Left cardiac atrium (tissue), 4 donors: Measurements from ENCODE around the gene COBL. TPM values are rescaled to one million over a fixed set of nuclear protein-coding genes. Genes with fewer than 3 reads are reported as not detected.

Experiments
- ATAC-seq, 2 donors: fragments of 200-7000 bp; cut with Tn5 transposase; one replicate each; pipeline ENCODE4 v1.9.1; 2020; ENCODE audit warnings: mild to moderate bottlenecking in 2 of 2, moderate library complexity in 2 of 2
- DNase-seq: peaks from one replicate; pipeline ENCODE4 v3.0.0-alpha.2; 2020
- intact Hi-C, 2 donors: fragments of 100-400 bp; cut with DNase I; formaldehyde crosslinking; loops; one replicate each; pipeline versions ENCODE4 v1.14.1 to v1.15.1; 2022 to 2023
- total RNA-seq, 2 donors: library from RNA; stranded (reverse); fragmentation: NEBNext Ultra II Directional; extraction: Animal tissue kit (Norgen Biotek cat#: 25700); gene quantifications; one replicate each; pipeline ENCODE4 v1.2.1, GENCODE V29; 2021
- donor health status: DM: no; HTN: yes; CAD: no.
- donor health status: DM: no; HTN: yes; CAD: no; lungs with severe emphysema.
- donor health status: DM: yes; HTN: yes; CAD: no.
- donor health status: Dilated cardiomyopathy.

Gene COBL
- total RNA-seq, 2 donors from 2014 or later = 28.1 to 36.0 TPM

DNA sequence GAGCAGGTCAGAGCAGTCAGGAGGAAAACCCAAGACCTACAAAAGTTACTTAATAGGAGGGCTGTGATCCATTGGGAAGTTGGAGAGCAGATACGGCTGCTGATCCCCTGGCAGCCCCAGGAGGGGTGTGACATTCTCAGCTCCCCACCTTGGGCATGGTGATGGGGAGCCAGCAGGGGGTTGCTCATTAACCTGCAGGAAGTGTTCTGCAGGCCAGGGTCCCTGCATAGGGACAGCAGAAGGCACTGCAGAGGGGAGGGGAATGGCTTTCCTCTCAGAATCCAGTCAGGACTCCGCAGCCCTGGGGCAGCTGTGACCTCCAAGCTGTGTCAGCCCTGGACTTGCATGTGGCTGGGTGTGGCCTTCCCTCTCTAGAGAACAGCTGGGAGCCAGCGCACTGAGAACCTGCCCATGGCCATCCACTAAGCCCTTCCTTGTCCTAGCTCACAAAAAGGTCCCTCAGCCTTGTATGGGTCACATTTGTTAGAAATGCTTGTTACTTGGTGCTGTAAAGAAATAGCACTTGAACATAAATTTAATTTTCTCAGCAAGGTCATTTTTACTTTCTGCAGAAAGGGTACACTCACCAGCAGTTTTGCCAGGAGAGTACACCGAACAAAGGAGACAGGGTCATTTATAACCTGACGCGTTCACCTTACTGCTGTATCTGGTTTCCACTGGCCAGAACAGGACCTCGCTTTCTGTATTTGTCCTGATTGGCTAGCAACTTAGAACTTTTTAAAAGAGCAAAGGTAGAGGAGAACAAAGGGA lies 169.6 kb downstream of the COBL start:
- DNase-seq (no peak), ATAC-seq (no peak)
- intact Hi-C loops = loop anchor here in 1 of 2 donors (5.0 to 10.0 kb wide), 2 partner anchors 532 to 675 kb away; no protein-coding TSS in a partner anchor

DNA sequence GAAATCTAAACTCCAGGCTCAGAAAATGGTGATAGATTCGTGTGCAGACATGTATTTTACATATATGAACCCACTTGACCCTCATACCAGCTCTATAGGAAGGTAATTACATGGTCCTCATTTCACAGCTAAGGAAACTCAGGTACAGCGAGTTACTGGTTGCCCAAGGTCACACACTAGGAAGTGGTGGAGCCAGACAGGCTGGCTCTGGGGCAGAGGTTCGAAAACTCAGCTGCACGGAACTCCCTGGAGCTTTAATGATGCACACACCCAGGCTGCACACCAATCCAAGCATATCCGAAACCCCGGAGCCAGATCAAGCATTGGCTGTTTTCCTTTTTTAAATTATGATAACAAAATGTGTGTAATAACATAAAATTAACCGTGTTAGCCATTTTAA lies 172.4 kb downstream of the COBL start:
- ATAC-seq = no peak
- no peak for DNase-seq
- intact Hi-C loops = loop anchor here (5.0 to 10.0 kb wide), 5 partner anchors 72 to 677 kb away; no protein-coding TSS in a partner anchor

DNA sequence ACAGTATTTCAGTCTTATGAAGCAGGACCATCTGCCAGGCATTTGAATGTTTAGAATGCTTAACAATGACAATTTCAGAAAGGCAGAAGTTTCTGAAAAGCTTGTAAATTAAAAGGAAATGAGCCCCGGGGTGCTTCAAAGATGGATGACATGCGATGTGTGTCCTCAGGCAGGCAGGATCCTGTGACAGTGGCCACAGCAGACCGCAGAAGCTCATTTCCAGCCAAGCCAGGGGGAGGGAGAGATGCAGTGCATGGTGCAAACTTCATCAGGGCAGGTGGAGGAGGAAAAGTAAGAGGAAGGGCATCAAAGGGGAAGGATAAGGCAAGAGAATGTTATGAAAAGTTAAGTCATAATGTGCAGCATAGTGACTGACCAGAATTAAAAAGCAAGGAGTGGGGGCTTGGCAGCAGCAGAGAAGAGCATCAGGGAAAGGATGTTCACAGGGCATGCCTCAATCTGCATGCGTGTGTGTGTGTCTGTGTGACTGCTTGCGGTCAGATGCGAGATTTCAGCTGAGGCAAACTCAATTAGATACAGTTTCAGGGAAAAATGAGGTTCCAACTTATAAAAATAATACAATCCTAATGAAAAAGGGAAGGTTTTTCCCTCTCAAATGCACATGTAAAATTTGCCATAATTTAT lies 173.7 kb downstream of the COBL start:
- ATAC-seq = no peak
- intact Hi-C loops = loop anchor here (5.0 to 10.0 kb wide), 5 partner anchors 71 to 676 kb away; no protein-coding TSS in a partner anchor
- DNase-seq = no peak

DNA sequence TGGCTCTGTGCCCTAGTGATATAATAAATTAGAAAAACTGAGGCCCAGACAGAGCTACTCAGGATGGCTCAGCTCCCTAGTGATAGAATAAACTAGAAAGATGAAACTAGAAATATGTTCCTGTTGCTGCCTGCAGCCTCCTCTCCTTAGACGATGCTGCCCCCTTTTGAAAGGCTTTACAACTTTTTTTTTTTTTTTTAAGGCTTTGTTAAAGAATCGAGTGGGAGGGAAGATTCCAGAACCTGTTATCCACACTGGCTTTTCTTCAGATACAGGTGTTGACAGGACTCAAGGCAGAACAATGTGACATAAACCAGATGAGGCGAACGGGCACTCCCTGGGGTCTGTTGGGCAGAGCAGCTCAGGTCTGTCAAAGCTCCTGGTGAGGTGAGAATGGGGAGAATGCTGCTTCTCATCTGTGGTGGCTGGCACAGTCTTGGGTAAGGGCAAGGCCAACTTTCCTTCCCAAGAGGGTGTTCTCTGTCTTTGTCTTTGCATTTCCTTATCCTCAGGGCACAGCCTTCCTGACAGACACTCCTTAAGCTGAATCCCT lies 175.1 kb downstream of the COBL start:
- intact Hi-C loops = loop anchor here (5.0 to 10.0 kb wide), 5 partner anchors 69 to 674 kb away; no protein-coding TSS in a partner anchor
- no peak for DNase-seq
- ATAC-seq = peak; percentile 50 to 78

- intact Hi-C loops = loop anchor here (5.0 to 10.0 kb wide), 5 partner anchors 68 to 673 kb away; no protein-coding TSS in a partner anchor
- no peak for DNase-seq
Observed at GRCh38 chr7:51140199-51141164, 176.1 kb downstream of the COBL start.

GRCh38 chr7:51139796-51140195 lies 176.8 kb downstream of the COBL start:
- ATAC-seq = peak in 1 of 2 donors; percentile 14
- DNase-seq = no peak
- intact Hi-C loops = loop anchor here (5.0 to 10.0 kb wide), 6 partner anchors 67 to 672 kb away; no protein-coding TSS in a partner anchor

More at GRCh38 chr7:51140199-51141164, 176.1 kb downstream of the COBL start:
- peak in 1 of 2 donors; percentile 73 for ATAC-seq

DNA sequence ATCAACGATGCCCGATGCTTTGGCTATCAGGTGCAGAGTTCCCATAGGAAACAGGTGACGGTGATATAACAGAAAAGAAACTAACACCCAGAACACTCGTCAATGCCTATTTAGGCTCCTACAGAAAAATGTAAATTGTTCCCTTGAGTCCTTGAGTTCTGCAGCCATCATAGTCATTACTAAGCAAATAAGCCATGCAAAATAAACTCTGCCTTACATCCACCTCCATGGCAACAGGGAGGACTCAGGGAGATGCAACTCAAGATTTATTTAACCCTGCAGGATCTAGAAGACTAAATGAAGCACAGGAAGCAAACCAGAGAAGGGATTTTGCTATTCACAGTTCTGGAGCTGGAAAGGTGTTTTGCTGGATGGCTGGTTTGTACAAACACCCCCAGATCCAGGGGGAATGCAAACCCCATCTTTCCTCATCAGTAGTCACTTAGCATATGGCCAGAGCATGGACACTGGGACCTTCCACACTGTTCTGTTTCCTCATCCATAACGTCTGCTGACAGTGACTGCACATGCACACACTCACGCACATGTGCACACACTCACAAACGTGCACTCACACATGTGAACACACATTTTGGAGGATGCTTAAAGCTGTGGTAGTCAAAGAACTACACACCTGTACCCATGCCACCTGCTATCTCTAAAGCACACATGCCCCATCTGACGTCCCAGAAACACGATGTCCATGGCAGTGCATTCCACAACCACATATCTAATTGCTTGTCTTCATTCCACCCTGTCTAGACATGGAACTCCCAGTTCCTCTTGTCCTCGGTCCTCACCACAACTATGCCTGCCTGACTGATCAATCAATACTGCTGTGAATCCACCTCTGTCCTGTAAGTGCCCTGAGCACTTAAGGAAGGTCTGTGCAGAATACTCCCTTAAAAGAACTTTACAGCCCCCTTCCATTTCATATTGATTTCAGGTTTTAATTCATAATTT lies 178.2 kb downstream of the COBL start:
- intact Hi-C loops = loop anchor here in 1 of 2 donors (10.0 kb wide), 1 partner anchor 344 kb away; no protein-coding TSS in a partner anchor
- ATAC-seq = no peak
- DNase-seq = no peak

- no peak for DNase-seq
- intact Hi-C loops = loop anchor here in 1 of 2 donors (10.0 kb wide), 1 partner anchor 341 kb away; no protein-coding TSS in a partner anchor
- no peak for ATAC-seq
Observed at GRCh38 chr7:51135576-51135975, 181.0 kb downstream of the COBL start.

- intact Hi-C loops = loop anchor here in 1 of 2 donors (10.0 kb wide), 1 partner anchor 339 kb away; no protein-coding TSS in a partner anchor
- DNase-seq = no peak
- no peak for ATAC-seq
Observed at GRCh38 chr7:51134013-51134441, 182.6 kb downstream of the COBL start.

- DNase-seq = no peak
- intact Hi-C loops = loop anchor here in 1 of 2 donors (10.0 kb wide), 1 partner anchor 338 kb away; no protein-coding TSS in a partner anchor
- ATAC-seq = no peak
Observed at GRCh38 chr7:51132661-51133060, 183.9 kb downstream of the COBL start.

- intact Hi-C loops = loop anchor here in 1 of 2 donors (10.0 kb wide), 2 partner anchors 55 to 335 kb away; no protein-coding TSS in a partner anchor
- no peak for DNase-seq
Observed at GRCh38 chr7:51129527-51130472, 186.8 kb downstream of the COBL start.

GRCh38 chr7:51128545-51129435 lies 187.8 kb downstream of the COBL start:
- intact Hi-C loops = loop anchor here in 1 of 2 donors (10.0 kb wide), 1 partner anchor 54 kb away; no protein-coding TSS in a partner anchor
- ATAC-seq (no peak), DNase-seq (no peak)

More at GRCh38 chr7:51129527-51130472, 186.8 kb downstream of the COBL start:
- no peak for ATAC-seq

DNA sequence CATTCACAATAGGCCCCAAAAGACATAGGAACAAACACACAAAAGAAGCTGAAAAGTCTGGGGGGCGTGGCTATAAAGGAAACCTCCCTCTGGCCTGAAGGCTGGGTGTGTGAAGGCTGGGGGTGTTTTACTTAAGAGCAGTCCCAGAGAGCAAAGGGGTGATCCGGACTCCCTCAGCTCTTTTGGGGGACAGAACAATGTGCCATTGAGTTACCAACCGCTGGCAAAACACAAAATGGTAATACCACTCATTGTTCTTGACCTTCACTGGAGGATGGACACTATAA lies 189.0 kb downstream of the COBL start:
- intact Hi-C loops = loop anchor here in 1 of 2 donors (10.0 kb wide), 1 partner anchor 53 kb away; no protein-coding TSS in a partner anchor
- DNase-seq (no peak), ATAC-seq (no peak)

DNA sequence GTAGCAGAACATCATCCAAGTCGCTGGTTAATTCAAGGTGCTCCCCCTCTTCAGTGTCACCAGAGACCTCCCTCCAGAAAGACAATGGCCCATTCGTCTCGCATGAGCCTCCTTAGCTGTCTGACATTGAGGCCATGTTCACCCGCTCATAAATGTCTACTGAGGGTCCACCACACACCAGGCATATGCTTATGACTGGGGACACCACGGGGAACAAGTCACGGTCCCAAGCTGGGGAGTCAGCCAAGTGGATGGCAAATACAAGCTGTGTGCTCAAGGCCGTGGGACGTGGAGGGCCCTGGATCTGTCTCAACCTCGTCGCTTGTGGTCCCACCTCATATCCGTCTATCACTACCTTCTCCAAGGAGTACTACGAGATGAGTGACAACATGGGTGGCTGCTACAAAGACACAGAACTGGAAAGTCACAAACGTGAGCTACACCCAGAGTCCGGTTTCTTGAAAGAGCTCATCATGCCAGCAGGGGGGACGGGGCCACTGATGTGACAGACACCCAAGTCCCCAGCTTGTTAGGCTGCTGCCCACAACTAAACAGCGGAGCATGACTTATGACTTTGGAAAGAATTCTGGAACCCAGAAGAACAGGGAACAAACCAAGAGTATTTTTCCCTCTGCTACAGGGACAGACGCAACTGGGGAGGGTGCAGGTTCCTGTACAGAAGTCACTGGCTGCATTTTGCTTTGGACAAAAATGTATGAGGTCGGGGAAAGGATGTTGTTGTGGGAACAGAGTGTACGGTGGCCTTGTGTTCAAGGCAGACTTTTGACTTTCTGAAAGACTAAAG lies 189.6 kb downstream of the COBL start:
- intact Hi-C loops = loop anchor here in 1 of 2 donors (10.0 kb wide), 1 partner anchor 52 kb away; no protein-coding TSS in a partner anchor
- DNase-seq = no peak
- ATAC-seq = no peak
